GM12878 (cell line): ENCODE measurements around the gene SCNN1A. TPM values are rescaled to one million over a fixed set of nuclear protein-coding genes. Genes with fewer than 3 reads are reported as not detected.

Experiments used
- ATAC-seq: fragments of 200-7000 bp; cut with Tn5 transposase; 3 replicates; pipeline ENCODE4 v1.9.1; 2020; ENCODE audit warnings: mild to moderate bottlenecking, moderate library complexity
- BruUV-seq: library from RNA; stranded (reverse); fragments of 400-500 nt; replicated peaks from 2 replicates; lab custom pipeline; 2021; lab: Mats Ljungman, UMichigan
- CTCF ChIA-PET: fragments of 300-600 bp; sonication (Branson Sonifier 250); formaldehyde crosslinking; extraction: SDS; loops from one replicate; lab custom pipeline; 2021; ENCODE audit warnings: inconsistent platforms; lab: Yijun Ruan, JAX
- POLR2A ChIA-PET: fragments of 350-600 bp; formaldehyde crosslinking; extraction: SDS; loops from one replicate; lab custom pipeline; 2021; ENCODE audit warnings: inconsistent platforms; lab: Charles Lee
- RAD21 ChIA-PET: fragments of 300-600 bp; sonication (Branson Sonifier 250); formaldehyde crosslinking; loops from one replicate; lab custom pipeline; 2023; ENCODE audit warnings: antibody characterized with exemption; ENCODE audit not compliant: unreplicated experiment; lab: Charles Lee
- SMC1A ChIA-PET: fragments of 300-600 bp; sonication (Branson Sonifier 250); formaldehyde crosslinking; loops from one replicate; lab custom pipeline; 2023; ENCODE audit not compliant: unreplicated experiment, uncharacterized antibody; lab: Charles Lee
- DNase-seq: peaks from one replicate; pipeline ENCODE4 v3.0.0-alpha.2; 2011; ENCODE audit warnings: low read depth, low spot score
- FAIRE-seq: peaks from 3 replicates; lab custom pipeline; 2011; peaks lifted over from hg19 to GRCh38; lab: Jason Lieb, UNC
- H2AFZ ChIP-seq: 2 replicates; pipeline ENCODE4 v1.6.0; 2011; ENCODE audit warnings: low read depth, low read length, control low read depth; ENCODE audit not compliant: control insufficient read depth
- H3K27ac ChIP-seq: 2 replicates; pipeline ENCODE4 v1.5.1; 2011; ENCODE audit warnings: control low read depth; ENCODE audit not compliant: control insufficient read depth, insufficient read depth
- H3K27me3 ChIP-seq, 2 experiments: replicated peaks in 1 of 2; 2 replicates each; pipeline versions ENCODE4 v1.6.0 to v1.6.1; 2011; ENCODE audit warnings: low read length in 1 of 2; ENCODE audit not compliant: control insufficient read depth in 2 of 2, insufficient read depth in 2 of 2
- H3K36me3 ChIP-seq, 2 experiments: 2 replicates each; pipeline ENCODE4 v1.5.1; 2011; ENCODE audit warnings: low read length in 1 of 2; ENCODE audit not compliant: control insufficient read depth in 2 of 2, insufficient read depth in 2 of 2
- H3K4me1 ChIP-seq: 2 replicates; pipeline ENCODE4 v1.6.1; 2011; ENCODE audit warnings: mild to moderate bottlenecking, low read length, moderate library complexity, mixed read lengths; ENCODE audit not compliant: control insufficient read depth, insufficient read depth
- H3K4me2 ChIP-seq: 2 replicates; pipeline ENCODE4 v1.6.0; 2011; ENCODE audit warnings: control low read depth; ENCODE audit not compliant: control insufficient read depth, insufficient read depth
- H3K4me3 ChIP-seq: fragments of 200-600 bp; sonication (generic); 2 replicates; pipeline ENCODE4 v1.5.1; 2016
- H3K79me2 ChIP-seq: 2 replicates; pipeline ENCODE4 v1.6.0; 2011; ENCODE audit warnings: low read length; ENCODE audit not compliant: control insufficient read depth, insufficient read depth
- H3K9ac ChIP-seq: 2 replicates; pipeline ENCODE4 v1.8.0; 2011; ENCODE audit warnings: low read length, control low read depth, mixed read lengths; ENCODE audit not compliant: control insufficient read depth, insufficient read depth
- H3K9me3 ChIP-seq: replicated peaks from 3 replicates; pipeline ENCODE4 v1.5.1; 2011; ENCODE audit warnings: mild to moderate bottlenecking, low read length; ENCODE audit not compliant: control insufficient read depth, insufficient read depth
- H4K20me1 ChIP-seq: 2 replicates; pipeline ENCODE4 v1.6.0; 2011; ENCODE audit not compliant: control insufficient read depth, insufficient read depth
- BCL3 ChIP-seq: IDR thresholded peaks from 2 replicates; pipeline ENCODE4 v1.6.1; 2011; ENCODE audit warnings: borderline replicate concordance, low read depth, mild to moderate bottlenecking, moderate library complexity, low read length; ENCODE audit not compliant: insufficient read depth, poor library complexity, severe bottlenecking
- BRCA1 ChIP-seq: IDR thresholded peaks from 2 replicates; pipeline ENCODE4 v1.6.1; 2011; ENCODE audit warnings: low read depth, low read length, improper control_type of control experiment
- CEBPB ChIP-seq, 2 experiments: fragments of 150-350 bp in 1 of 2; IDR thresholded peaks; 2 replicates each; pipeline ENCODE4 v1.6.1; 2012 to 2014; ENCODE audit warnings: low read depth in 2 of 2, low read length in 2 of 2, borderline replicate concordance in 1 of 2, inconsistent platforms in 1 of 2
- ELK1 ChIP-seq: IDR thresholded peaks from 2 replicates; pipeline ENCODE4 v1.6.1; 2012; ENCODE audit warnings: low read depth, low read length, improper control_type of control experiment
- ESRRA ChIP-seq: IDR thresholded peaks from 2 replicates; pipeline ENCODE4 v1.6.1; 2012; ENCODE audit warnings: mild to moderate bottlenecking, low read length, improper control_type of control experiment
- FOXM1 ChIP-seq: IDR thresholded peaks from 2 replicates; pipeline ENCODE4 v1.6.1; 2012; ENCODE audit warnings: low read depth, mild to moderate bottlenecking, inconsistent platforms, low read length, moderate library complexity
- LARP7 ChIP-seq: fragments of 450-650 bp; IDR thresholded peaks from 2 replicates; pipeline ENCODE4 v1.6.1; 2017; ENCODE audit warnings: mild to moderate bottlenecking
- MEF2A ChIP-seq: IDR thresholded peaks from 2 replicates; pipeline ENCODE4 v1.6.1; 2011; ENCODE audit warnings: low read depth, mild to moderate bottlenecking, low read length, moderate library complexity; ENCODE audit not compliant: insufficient read depth
- NFXL1 ChIP-seq: fragments of 450-650 bp; IDR thresholded peaks from 2 replicates; pipeline ENCODE4 v1.6.1; 2017; ENCODE audit warnings: antibody characterized with exemption, mild to moderate bottlenecking, borderline replicate concordance
- NFYA ChIP-seq: IDR thresholded peaks from 2 replicates; pipeline ENCODE4 v1.6.1; 2011; ENCODE audit warnings: low read depth, mild to moderate bottlenecking, low read length, improper control_type of control experiment, borderline replicate concordance
- NRF1 ChIP-seq: conservative IDR thresholded peaks from 2 replicates; pipeline ENCODE4 v1.6.1; 2011; ENCODE audit warnings: mild to moderate bottlenecking, low read depth, low read length, improper control_type of control experiment
- PAX8 ChIP-seq: fragments of 450-650 bp; IDR thresholded peaks from 2 replicates; pipeline ENCODE4 v1.6.1; 2017; ENCODE audit warnings: mild to moderate bottlenecking, moderate library complexity
- RCOR1 ChIP-seq: conservative IDR thresholded peaks from 2 replicates; pipeline ENCODE4 v1.6.1; 2012; ENCODE audit warnings: low read depth, low read length, improper control_type of control experiment
- ZNF274 ChIP-seq: IDR thresholded peaks from one replicate; pipeline ENCODE4 v1.8.0; 2011; ENCODE audit not compliant: insufficient read length, insufficient read depth
- ZNF622 ChIP-seq: fragments of 450-650 bp; IDR thresholded peaks from 2 replicates; pipeline ENCODE4 v1.6.1; 2017; ENCODE audit warnings: mild to moderate bottlenecking, inconsistent platforms
- WGBS: methylation state at CpG from one replicate; pipeline ENCODE4 v1.1.6; 2016; ENCODE audit warnings: low lambda C conversion rate; ENCODE audit not compliant: insufficient replicate concordance, insufficient coverage; ENCODE audit errors: missing lambda C conversion rate; 5-methylcytosine and 5-hydroxymethylcytosine counted together
- in situ Hi-C: fragments of 300-500 bp; cut with MboI; formaldehyde crosslinking; loops from 9 replicates; pipeline ENCODE4 v1.14.3; 2018; ENCODE audit warnings: mixed read lengths
- intact Hi-C: fragments of 100-400 bp; cut with micrococcal nuclease; formaldehyde crosslinking; loops from one replicate; pipeline ENCODE4 v1.14.2; 2022; ENCODE audit not compliant: unreplicated experiment
- polyA plus RNA-seq, 11 experiments: library from polyadenylated mRNA; depleted of rRNA in 4 of 11; unstranded in 6 of 11; stranded (reverse) in 5 of 11; fragments of >200 nt; fragmentation: Nextera tagmentation in 4 of 11; fragmentation: Illumina TruSeq in 1 of 11; extraction: Ambion mirVana in 4 of 11; extraction: Trizol in 1 of 11; gene quantifications; 1 replicate in 1 of 11; 2 replicates in 10 of 11; pipeline versions ENCODE4 v1.2.1 to v1.2.3, GENCODE V29; 2011 to 2016; ENCODE audit warnings: inconsistent platforms in 2 of 11, missing spikeins in 2 of 11, low read depth in 1 of 11
- total RNA-seq, 4 experiments: library from RNA; depleted of rRNA in 3 of 4; stranded (reverse); fragments of >200 nt in 3 of 4; fragmentation: Illumina TruSeq in 1 of 4; extraction: Trizol in 1 of 4; gene quantifications; 2 replicates each; pipeline versions ENCODE4 v1.2.1 to v1.2.3, GENCODE V29; 2013 to 2021

Gene SCNN1A
- total and polyA plus RNA-seq, 10 of the 15 experiments (the other 5 are each of a cell fraction or from before 2014, with no cell fraction given) = 0.14 to 0.69 TPM; not detected in 8

GRCh38 chr12:6407236-6407954, 32.0 kb upstream of the SCNN1A start:
- ATAC-seq (no peak), FAIRE-seq (no peak), DNase-seq (no peak)
- intact Hi-C loops (no loop called here), in situ Hi-C loops (no loop called here)
- no peak overlapping the region for H3K4me2 ChIP-seq
- no peak overlapping the region for H3K9ac ChIP-seq
- H3K4me1 ChIP-seq = no peaks in the 10 kb centered on the region
- no peaks in the 10 kb centered on the region for H3K79me2 ChIP-seq
- TF ChIP-seq ESRRA = no peak
- no peak for TF ChIP-seq NFXL1
- no peak for TF ChIP-seq ZNF274
- no peak for TF ChIP-seq BRCA1
- no peak for TF ChIP-seq BCL3
- H3K36me3 ChIP-seq = no peaks in the 10 kb centered on the region
- POLR2A ChIA-PET = no interaction called here
- CTCF ChIA-PET = no interaction called here
- H2AFZ ChIP-seq = no peak overlapping the region
- H3K27ac ChIP-seq = no peak overlapping the region
- 75% methylated on average over 10 of the region's 10 CpGs for WGBS
- SMC1A ChIA-PET = no interaction called here
- no peaks in the 10 kb centered on the region for H4K20me1 ChIP-seq
- RAD21 ChIA-PET = no interaction called here
- H3K9me3 ChIP-seq = no peaks in the 10 kb centered on the region
- BruUV-seq = no TSS peak
- no peak overlapping the region for H3K4me3 ChIP-seq
- H3K27me3 ChIP-seq = no peaks in the 10 kb centered on the region; a peak in 1 of 4 replicates

DNA sequence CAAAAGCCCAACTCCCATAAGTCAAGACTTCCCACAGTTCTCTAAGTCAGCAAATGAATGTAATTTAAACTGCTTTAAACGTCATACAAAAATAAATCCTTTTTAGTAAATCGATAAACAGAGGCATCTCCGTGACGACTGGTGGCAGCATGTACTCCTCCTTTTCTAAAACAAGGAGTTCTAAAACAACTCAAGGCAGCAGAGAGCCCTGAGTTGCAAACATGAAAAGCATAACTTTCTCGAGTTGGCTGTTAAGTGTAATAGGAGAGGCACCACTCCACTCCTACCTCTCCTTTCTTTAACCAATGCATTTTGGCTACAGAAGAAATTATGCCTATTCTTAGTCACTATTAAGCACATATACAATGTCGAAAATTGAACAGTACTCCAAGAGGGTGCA, 30.6 kb upstream of the SCNN1A start:
- ATAC-seq (no peak), DNase-seq (no peak), FAIRE-seq (no peak)
- SMC1A ChIA-PET = no interaction called here
- no peak overlapping the region for H2AFZ ChIP-seq
- no peaks in the 10 kb centered on the region for H4K20me1 ChIP-seq
- no peak overlapping the region for H3K4me2 ChIP-seq
- no peak overlapping the region for H3K27ac ChIP-seq
- in situ Hi-C loops (no loop called here), intact Hi-C loops (no loop called here)
- CTCF ChIA-PET = interaction anchor here (0.7 kb wide), 1 partner anchor 20 kb away, joined by 3 read pairs; no protein-coding TSS in a partner anchor
- H3K36me3 ChIP-seq = no peaks in the 10 kb centered on the region
- no peaks in the 10 kb centered on the region; a peak in 1 of 4 replicates for H3K27me3 ChIP-seq
- no peak overlapping the region for H3K9ac ChIP-seq
- H3K4me3 ChIP-seq = no peak overlapping the region
- POLR2A ChIA-PET = no interaction called here
- no peaks in the 10 kb centered on the region for H3K79me2 ChIP-seq
- WGBS = 43% methylated on average over 6 of the region's 6 CpGs
- no peaks in the 10 kb centered on the region for H3K4me1 ChIP-seq
- RAD21 ChIA-PET = no interaction called here
- no TSS peak for BruUV-seq
- H3K9me3 ChIP-seq = no peaks in the 10 kb centered on the region
- TF ChIP-seq FOXM1 (no peak), NFYA (no peak), ESRRA (no peak), RCOR1 (no peak), ZNF622 (no peak), ELK1 (no peak), MEF2A (no peak), NRF1 (no peak), NFXL1 (no peak), CEBPB (IDR thresholded peaks at IDR 0.05; ENCODE audit: borderline replicate concordance in 1 of 2, low read depth in 2 of 2, low read length in 2 of 2) (no peak), LARP7 (no peak), PAX8 (no peak)
